HTERT RPE-1 (cell line): ENCODE results near the gene TP53BP1.
"Not testable (repeated sequence)": the region's sequence is repeated elsewhere in the genome, so short reads cannot be mapped to it uniquely, and the experiment has no call there.

Experiments
- in situ Hi-C: fragments of 300-500 bp; cut with MboI; formaldehyde crosslinking; loops from 4 replicates; pipeline ENCODE4 v1.14.3; 2020; ENCODE audit warnings: low sequenced_read_pairs

TP53BP1 gene, protein sequence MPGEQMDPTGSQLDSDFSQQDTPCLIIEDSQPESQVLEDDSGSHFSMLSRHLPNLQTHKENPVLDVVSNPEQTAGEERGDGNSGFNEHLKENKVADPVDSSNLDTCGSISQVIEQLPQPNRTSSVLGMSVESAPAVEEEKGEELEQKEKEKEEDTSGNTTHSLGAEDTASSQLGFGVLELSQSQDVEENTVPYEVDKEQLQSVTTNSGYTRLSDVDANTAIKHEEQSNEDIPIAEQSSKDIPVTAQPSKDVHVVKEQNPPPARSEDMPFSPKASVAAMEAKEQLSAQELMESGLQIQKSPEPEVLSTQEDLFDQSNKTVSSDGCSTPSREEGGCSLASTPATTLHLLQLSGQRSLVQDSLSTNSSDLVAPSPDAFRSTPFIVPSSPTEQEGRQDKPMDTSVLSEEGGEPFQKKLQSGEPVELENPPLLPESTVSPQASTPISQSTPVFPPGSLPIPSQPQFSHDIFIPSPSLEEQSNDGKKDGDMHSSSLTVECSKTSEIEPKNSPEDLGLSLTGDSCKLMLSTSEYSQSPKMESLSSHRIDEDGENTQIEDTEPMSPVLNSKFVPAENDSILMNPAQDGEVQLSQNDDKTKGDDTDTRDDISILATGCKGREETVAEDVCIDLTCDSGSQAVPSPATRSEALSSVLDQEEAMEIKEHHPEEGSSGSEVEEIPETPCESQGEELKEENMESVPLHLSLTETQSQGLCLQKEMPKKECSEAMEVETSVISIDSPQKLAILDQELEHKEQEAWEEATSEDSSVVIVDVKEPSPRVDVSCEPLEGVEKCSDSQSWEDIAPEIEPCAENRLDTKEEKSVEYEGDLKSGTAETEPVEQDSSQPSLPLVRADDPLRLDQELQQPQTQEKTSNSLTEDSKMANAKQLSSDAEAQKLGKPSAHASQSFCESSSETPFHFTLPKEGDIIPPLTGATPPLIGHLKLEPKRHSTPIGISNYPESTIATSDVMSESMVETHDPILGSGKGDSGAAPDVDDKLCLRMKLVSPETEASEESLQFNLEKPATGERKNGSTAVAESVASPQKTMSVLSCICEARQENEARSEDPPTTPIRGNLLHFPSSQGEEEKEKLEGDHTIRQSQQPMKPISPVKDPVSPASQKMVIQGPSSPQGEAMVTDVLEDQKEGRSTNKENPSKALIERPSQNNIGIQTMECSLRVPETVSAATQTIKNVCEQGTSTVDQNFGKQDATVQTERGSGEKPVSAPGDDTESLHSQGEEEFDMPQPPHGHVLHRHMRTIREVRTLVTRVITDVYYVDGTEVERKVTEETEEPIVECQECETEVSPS (N-terminal part only)

DNA sequence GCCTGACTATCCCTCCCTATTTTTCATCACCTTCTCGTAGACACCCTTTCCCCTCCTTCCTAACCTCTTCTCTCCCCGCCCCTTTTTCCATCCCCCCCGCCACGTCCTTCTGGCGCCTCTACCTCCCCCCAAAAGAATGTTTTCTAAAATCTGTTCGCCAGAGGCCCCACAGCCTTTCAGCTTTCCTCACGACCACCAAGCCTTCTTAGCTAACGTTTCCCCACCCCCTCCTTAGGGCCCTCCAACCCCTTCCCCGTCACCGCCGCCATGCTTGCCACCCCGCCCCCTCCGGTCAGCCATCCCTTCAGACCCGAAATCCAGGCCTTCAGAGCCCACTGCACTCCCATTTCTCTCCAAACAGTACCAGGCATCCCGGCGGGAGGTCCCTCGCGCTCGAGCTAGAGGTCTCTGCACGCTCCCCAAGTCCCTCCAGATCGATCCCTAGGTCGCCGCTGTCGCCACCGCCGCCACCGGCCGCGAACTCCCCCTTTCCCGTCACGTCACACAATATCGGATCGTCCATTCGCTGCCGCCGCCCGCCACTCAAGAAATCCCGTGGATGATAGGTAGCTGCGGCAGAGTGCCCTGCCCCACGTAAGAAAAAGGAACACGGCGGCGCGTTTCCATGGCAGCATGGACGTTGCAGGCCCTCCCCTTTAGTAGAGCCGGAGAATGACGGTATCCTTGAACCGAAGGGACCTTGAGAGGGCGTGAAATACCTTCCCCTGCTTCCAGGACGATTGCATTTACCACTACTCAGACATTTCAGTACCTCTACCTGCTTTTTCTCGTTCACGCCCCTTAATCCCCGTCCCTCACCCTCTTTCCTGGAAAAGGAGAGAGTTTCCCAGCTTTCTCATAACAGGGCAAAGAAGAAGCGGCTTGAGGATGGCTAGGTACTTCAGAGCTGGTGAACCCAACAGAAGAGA is at the start of gene TP53BP1:
TSS of gene TP53BP1 (minus strand) at position 484 of the 929 bp plus-strand sequence. CDS start at position 371, 113 bp downstream.
- in situ Hi-C loops: no loop called here

DNA sequence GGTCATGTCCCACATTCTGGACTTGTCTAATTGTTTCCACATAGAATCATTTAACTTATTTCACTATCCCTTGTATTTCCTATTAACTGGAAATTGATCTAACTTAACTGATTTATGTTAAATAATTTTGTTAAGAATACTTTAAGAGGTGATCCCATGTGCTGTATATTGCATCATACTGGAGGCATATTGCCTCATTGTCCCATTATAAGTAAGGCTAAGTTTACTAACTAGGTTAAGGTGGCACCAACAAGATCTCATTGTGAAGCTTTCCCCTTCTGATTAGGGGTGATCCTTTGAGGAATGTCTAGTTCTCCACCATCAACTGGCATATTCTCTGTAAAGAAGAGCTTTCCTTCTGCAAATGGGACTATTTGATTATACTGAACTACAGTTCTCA is 48.8 kb upstream of the TP53BP1 start:
- in situ Hi-C loops: no loop called here

DNA sequence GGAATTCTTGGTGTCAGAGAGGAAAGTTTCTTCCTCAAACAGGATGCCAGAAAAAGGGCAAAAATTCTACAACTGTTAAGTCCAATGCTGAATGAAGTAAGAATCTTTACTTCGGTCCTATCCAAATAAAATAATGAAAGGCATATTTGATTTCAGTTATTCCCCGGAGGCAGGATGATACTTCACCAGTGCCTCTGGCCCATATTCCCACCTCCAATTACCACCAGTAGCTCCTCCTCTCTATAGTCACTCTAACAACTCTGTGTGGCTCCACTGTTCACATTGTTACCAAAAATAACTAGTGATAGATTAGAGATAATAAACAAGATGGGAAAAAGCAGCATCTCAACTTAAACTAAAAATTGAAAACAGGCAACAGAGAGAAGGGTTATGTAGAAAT is 45.1 kb upstream of the TP53BP1 start:
- in situ Hi-C loops: no loop called here

DNA sequence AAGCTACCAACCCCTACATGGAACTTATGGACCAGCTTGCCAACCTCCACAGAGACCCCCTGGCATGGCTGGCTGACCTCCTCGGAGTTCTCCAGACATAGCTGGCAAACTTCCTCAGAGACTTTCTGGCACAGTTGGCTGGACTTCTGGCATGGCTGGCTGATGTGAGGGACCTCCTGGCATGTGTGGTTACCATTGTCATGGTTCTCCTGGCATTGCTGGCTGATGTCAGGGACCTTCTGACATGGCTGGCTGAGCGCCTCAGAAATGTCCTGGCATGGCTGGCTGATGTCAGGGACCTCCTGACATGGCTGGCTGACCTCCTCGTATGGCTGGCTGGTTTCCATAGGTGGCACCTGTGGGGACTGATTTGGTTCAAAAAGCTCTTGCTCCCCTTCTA is 41.9 kb upstream of the TP53BP1 start:
- in situ Hi-C loops: no loop called here

DNA sequence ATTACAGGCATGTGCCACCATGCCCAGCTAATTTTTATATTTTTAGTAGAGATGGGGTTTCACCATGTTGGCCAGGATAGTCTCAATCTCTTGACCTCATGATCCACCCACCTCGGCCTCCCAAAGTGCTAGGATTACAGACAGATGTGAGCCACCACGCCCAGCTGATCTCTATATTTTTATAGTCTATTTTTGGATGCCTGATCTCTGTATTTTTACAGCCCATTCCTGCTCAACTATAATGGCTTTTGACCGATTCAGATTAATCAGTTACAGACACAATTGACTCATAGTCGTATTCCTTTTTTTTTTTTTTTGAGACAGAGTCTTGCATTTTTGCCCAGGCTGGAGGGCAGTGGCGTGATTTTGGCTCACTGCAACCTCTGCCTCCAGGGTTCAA is 39.9 kb upstream of the TP53BP1 start:
- in situ Hi-C loops: not testable (repeated sequence)

DNA sequence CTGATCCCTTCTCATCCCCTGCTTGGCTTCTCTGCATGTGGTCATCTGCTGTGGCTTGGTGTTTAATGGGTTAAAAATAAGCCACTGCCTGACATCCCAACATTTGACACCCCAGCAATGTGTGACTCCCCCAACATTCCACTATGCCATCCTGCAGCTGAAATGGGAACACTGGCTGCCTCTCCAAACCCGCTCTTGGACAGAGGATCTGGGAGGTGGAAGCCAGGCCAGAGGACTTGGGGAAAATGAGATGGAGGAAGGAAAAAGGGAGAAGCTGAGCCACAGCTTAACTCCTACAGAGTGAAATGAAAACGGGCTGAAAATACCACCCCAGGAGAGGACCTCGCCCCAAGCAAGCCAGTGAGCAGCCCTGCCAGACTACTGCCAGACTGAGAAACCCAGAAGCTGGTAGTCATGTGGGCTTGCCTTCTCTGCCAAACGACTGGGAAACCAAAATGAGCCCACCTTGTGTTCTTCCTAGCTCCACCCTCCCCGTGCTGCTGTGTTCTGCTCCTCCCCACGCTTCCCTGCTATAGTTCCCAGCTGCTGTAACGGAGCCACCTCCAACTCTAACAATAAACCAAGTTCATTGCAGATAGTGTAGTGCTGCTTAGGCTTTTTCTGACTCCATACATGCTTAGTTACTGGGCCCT is 38.2 kb upstream of the TP53BP1 start:
- in situ Hi-C loops: no loop called here

DNA sequence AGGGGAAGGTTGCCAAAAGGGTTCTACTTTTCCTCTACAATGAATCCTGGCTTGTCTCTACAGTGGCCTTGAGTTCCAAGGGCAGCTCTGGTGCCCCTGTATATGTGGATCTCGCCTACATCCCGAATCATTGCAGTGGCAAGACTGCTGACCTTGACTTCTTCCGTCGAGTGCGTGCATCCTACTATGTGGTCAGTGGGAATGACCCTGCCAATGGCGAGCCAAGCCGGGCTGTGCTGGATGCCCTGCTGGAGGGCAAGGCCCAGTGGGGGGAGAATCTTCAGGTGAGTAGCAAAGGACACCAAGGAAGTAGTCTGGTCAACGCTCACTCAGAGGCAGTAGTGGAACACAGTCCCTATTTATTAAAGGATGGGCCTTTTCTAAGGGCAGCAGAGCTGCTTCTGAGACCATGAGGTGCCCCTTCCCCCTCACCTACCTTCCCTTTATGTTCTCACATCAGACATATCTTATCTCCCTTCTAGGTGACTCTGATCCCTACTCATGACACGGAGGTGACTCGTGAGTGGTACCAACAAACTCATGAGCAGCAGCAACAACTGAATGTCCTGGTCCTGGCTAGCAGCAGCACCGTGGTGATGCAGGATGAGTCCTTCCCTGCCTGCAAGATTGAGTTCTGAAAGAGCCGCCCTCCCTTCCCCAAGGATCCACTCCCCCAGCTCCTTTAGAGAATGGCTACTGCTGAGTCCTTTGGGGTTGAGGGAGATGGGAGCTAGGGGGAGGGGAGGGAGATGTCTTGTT is 36.8 kb upstream of the TP53BP1 start:
- in situ Hi-C loops: no loop called here

DNA sequence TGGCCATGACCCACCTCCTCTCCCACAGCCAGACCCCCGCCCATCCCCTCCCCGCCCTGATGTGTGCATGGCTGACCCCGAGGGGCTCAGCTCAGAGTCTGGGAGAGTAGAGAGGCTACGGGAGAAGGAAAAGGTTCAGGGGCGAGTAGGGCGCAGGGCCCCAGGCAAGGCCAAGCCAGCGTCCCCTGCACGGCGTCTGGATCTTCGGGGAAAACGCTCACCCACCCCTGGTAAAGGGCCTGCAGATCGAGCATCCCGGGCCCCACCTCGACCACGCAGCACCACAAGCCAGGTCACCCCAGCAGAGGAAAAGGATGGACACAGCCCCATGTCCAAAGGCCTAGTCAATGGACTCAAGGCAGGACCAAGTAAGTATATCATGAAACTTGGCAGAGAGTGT is 36.2 kb upstream of the TP53BP1 start:
- in situ Hi-C loops: no loop called here

DNA sequence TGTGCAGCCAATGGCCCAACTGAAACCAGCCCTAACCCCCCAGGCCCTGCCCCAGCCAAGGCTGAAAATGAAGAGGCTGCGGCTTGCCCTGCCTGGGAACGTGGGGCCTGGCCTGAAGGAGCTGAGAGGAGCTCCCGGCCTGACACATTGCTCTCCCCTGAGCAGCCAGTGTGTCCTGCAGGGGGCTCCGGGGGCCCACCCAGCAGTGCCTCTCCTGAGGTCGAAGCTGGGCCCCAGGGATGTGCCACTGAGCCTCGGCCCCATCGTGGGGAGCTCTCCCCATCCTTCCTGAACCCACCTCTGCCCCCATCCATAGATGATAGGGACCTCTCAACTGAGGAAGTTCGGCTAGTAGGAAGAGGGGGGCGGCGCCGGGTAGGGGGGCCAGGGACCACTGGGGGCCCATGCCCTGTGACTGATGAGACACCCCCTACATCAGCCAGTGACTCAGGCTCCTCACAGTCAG is 35.6 kb upstream of the TP53BP1 start:
- in situ Hi-C loops: no loop called here

DNA sequence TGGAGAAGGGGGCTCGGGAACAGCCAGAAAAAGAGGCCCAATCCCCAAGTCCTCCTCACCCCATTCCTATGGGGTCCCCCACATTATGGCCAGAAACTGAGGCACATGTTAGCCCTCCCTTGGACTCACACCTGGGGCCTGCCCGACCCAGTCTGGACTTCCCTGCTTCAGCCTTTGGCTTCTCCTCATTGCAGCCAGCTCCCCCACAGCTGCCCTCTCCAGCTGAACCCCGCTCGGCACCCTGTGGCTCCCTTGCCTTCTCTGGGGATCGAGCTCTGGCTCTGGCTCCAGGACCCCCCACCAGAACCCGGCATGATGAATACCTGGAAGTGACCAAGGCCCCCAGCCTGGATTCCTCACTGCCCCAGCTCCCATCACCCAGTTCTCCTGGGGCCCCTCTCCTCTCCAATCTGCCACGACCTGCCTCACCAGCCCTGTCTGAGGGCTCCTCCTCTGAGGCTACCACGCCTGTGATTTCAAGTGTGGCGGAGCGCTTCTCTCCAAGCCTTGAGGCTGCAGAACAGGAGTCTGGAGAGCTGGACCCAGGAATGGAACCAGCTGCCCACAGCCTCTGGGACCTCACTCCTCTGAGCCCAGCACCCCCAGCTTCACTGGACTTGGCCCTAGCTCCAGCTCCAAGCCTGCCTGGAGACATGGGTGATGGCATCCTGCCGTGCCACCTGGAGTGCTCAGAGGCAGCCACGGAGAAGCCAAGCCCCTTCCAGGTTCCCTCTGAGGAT is 35.0 kb upstream of the TP53BP1 start:
- in situ Hi-C loops: no loop called here

DNA sequence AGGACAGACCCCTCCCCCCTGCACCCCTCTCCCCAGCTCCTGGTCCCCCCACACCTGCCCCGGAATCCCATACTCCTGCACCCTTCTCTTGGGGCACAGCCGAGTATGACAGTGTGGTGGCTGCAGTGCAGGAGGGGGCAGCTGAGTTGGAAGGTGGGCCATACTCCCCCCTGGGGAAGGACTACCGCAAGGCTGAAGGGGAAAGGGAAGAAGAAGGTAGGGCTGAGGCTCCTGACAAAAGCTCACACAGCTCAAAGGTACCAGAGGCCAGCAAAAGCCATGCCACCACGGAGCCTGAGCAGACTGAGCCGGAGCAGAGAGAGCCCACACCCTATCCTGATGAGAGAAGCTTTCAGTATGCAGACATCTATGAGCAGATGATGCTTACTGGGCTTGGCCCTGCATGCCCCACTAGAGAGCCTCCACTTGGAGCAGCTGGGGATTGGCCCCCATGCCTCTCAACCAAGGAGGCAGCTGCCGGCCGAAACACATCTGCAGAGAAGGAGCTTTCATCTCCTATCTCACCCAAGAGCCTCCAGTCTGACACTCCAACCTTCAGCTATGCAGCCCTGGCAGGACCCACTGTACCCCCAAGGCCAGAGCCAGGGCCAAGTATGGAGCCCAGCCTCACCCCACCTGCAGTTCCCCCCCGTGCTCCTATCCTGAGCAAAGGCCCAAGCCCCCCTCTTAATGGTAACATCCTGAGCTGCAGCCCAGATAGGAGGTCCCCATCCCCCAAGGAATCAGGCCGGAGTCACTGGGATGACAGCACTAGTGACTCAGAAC is 34.3 kb upstream of the TP53BP1 start:
- in situ Hi-C loops: no loop called here

DNA sequence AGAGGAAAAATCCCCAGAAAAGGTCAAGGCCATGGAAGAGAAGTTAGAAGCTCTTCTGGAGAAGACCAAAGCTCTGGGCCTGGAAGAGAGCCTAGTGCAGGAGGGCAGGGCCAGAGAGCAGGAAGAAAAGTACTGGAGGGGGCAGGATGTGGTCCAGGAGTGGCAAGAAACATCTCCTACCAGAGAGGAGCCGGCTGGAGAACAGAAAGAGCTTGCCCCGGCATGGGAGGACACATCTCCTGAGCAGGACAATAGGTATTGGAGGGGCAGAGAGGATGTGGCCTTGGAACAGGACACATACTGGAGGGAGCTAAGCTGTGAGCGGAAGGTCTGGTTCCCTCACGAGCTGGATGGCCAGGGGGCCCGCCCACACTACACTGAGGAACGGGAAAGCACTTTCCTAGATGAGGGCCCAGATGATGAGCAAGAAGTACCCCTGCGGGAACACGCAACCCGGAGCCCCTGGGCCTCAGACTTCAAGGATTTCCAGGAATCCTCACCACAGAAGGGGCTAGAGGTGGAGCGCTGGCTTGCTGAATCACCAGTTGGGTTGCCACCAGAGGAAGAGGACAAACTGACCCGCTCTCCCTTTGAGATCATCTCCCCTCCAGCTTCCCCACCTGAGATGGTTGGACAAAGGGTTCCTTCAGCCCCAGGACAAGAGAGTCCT is 33.4 kb upstream of the TP53BP1 start:
- in situ Hi-C loops: no loop called here

DNA sequence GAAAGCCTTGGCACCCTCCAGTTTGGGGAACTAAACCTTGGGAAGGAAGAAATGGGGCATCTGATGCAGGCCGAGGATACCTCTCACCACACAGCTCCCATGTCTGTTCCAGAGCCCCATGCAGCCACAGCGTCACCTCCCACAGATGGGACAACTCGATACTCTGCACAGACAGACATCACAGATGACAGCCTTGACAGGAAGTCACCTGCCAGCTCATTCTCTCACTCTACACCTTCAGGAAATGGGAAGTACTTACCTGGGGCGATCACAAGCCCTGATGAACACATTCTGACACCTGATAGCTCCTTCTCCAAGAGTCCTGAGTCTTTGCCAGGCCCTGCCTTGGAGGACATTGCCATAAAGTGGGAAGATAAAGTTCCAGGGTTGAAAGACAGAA is 32.2 kb upstream of the TP53BP1 start:
- in situ Hi-C loops: no loop called here

DNA sequence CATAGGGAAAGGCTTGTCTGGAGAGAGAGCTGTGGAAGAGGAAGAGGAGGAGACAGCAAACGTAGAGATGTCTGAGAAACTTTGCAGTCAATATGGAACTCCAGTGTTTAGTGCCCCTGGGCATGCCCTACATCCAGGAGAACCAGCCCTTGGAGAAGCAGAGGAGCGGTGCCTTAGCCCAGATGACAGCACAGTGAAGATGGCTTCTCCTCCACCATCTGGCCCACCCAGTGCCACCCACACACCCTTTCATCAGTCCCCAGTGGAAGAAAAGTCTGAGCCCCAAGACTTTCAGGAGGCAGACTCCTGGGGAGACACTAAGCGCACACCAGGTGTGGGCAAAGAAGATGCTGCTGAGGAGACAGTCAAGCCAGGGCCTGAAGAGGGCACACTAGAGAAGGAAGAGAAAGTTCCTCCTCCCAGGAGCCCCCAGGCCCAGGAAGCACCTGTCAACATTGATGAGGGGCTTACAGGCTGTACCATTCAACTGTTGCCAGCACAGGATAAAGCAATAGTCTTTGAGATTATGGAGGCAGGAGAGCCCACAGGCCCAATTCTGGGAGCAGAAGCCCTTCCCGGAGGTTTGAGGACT is 31.4 kb upstream of the TP53BP1 start:
- in situ Hi-C loops: no loop called here

DNA sequence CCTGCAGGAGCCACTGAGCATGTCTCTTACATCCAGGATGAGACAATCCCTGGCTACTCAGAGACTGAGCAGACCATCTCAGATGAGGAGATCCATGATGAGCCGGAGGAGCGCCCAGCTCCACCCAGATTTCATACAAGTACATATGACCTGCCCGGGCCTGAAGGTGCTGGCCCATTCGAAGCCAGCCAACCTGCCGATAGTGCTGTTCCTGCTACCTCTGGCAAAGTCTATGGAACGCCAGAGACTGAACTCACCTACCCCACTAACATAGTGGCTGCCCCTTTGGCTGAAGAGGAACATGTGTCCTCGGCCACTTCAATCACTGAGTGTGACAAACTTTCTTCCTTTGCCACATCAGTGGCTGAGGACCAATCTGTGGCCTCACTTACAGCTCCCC is 30.7 kb upstream of the TP53BP1 start:
- in situ Hi-C loops: no loop called here

DNA sequence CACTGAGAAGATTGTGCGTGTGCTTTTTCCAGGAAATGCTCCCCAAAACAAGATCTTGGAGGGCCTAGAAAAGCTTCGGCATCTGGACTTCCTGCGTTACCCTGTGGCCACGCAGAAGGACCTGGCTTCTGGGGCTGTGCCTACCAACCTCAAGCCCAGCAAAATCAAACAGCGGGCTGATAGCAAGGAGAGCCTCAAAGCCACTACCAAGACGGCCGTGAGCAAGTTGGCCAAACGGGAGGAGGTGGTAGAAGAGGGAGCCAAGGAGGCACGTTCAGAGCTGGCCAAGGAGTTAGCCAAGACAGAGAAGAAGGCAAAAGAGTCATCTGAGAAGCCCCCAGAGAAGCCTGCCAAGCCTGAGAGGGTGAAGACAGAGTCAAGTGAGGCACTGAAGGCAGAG is 29.3 kb upstream of the TP53BP1 start:
- in situ Hi-C loops: no loop called here
